ENCODE data around the gene SPACA7. TPM values are rescaled to one million over a fixed set of nuclear protein-coding genes. Genes with fewer than 3 reads are reported as not detected.

The SPACA7 gene
- total RNA-seq, 1 experiment from 2014 or later: not detected

DNA sequence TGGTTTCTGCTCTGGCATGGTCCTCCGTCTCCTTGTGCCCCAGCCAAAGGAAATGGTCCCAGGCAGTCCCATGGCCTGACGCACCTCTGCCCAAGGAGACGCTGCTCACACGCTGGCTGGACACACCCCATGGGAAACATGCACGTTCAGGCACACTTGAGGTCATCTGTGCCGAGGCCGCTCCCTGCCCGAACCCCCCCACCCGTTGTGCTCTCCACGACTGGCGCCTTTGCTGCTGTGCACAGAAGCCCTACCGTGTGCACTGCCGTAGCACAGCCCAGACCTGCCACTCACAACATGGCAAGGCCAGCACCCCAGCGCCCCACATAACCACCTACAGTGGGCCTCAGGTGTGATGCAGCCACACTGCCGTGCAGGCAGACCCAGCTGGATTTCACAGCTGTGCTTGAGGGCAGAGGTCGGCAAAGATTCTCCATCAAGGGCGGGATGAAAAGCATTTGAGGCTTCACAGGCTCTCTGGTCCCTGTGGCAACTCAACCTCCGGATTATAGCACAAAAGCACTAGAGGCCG is 65.7 kb downstream of the SPACA7 start:
- intact Hi-C loops (cut with micrococcal nuclease): loop anchor here (10.0 kb wide), 1 partner anchor 907 kb away; no protein-coding TSS in a partner anchor
- ChIA-PET CTCF (interaction anchor here (3.1 kb wide), 1 partner anchor 967 kb away, joined by 26 read pairs; no protein-coding TSS in a partner anchor), POLR2A (no interaction called here), RAD21 (ENCODE audit: low non-redundant PET in 1 of 2, low total read pairs in 2 of 2, uncharacterized antibody in 2 of 2, unreplicated experiment in 2 of 2) (no interaction called here)
- ATAC-seq (no peak), DNase-seq (ENCODE audit: low read depth, low spot score) (no peak)
- no peak overlapping the region for H3K4me2 ChIP-seq (ENCODE audit: low read length)
- H3K36me3 ChIP-seq (ENCODE audit: control insufficient read depth in 1 of 2, insufficient read depth in 2 of 2, low read length in 2 of 2): no peaks in the 10 kb centered on the region
- H3K27me3 ChIP-seq (ENCODE audit: insufficient read depth, low read length): no peaks in the 10 kb centered on the region
- peaks cover 0 to 12% of the 10 kb centered on the region in 2 experiments; a peak in 2 of 4 replicates for H3K9me3 ChIP-seq (ENCODE audit: control insufficient read depth in 1 of 2, insufficient read depth in 1 of 2, low read depth in 1 of 2, low read length in 2 of 2)
- H3K27ac ChIP-seq (ENCODE audit: low read depth, low read length): no peak overlapping the region
- H2AFZ ChIP-seq (ENCODE audit: low read depth, low read length, poor library complexity, severe bottlenecking): no peak overlapping the region
- no peak overlapping the region for H3K9ac ChIP-seq (ENCODE audit: low read length)
- no peaks in the 10 kb centered on the region for H3K79me2 ChIP-seq (ENCODE audit: insufficient read depth, low read length)
- no peak for TF ChIP-seq TCF7L2 (IDR thresholded peaks at IDR 0.05; ENCODE audit: borderline replicate concordance, extremely low read depth, insufficient read depth, insufficient read length)
- no peak for TF ChIP-seq EZH2phosphoT487 (IDR thresholded peaks at IDR 0.05; ENCODE audit: borderline replicate concordance)
- TF ChIP-seq CEBPB (IDR thresholded peaks at IDR 0.05; ENCODE audit: low read depth): no peak
- no peak for TF ChIP-seq YY1 (IDR thresholded peaks at IDR 0.05; ENCODE audit: extremely low read depth, insufficient replicate concordance, low read depth, low read length)
- no peak for TF ChIP-seq ZFX (IDR thresholded peaks at IDR 0.05)
- TF ChIP-seq POLR2AphosphoS5 (IDR thresholded peaks at IDR 0.05; ENCODE audit: low read depth, low read length): no peak
- no peak for TF ChIP-seq EZH2 (IDR thresholded peaks at IDR 0.05)
- TF ChIP-seq, protein P1, sequence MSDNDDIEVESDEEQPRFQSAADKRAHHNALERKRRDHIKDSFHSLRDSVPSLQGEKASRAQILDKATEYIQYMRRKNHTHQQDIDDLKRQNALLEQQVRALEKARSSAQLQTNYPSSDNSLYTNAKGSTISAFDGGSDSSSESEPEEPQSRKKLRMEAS (IDR thresholded peaks at IDR 0.05): no peak
- TF ChIP-seq, protein P2, sequence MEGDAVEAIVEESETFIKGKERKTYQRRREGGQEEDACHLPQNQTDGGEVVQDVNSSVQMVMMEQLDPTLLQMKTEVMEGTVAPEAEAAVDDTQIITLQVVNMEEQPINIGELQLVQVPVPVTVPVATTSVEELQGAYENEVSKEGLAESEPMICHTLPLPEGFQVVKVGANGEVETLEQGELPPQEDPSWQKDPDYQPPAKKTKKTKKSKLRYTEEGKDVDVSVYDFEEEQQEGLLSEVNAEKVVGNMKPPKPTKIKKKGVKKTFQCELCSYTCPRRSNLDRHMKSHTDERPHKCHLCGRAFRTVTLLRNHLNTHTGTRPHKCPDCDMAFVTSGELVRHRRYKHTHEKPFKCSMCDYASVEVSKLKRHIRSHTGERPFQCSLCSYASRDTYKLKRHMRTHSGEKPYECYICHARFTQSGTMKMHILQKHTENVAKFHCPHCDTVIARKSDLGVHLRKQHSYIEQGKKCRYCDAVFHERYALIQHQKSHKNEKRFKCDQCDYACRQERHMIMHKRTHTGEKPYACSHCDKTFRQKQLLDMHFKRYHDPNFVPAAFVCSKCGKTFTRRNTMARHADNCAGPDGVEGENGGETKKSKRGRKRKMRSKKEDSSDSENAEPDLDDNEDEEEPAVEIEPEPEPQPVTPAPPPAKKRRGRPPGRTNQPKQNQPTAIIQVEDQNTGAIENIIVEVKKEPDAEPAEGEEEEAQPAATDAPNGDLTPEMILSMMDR (IDR thresholded peaks at IDR 0.05 in 2 of 3, conservative IDR thresholded peaks at IDR 0.05 in 1 of 3; ENCODE audit: borderline replicate concordance in 1 of 3, insufficient read depth in 1 of 3, low read depth in 2 of 3, low read length in 2 of 3): no peak
- TF ChIP-seq FOSL1 (IDR thresholded peaks at IDR 0.05; ENCODE audit: low read depth): no peak
- TF ChIP-seq JUND (IDR thresholded peaks at IDR 0.05): no peak
- H3K4me1 ChIP-seq (ENCODE audit: control insufficient read depth in 1 of 2, insufficient read depth in 2 of 2, low read length in 2 of 2): no peaks in the 10 kb centered on the region
- BruUV-seq (replicated peaks): no TSS peak
- no peak overlapping the region for H3K4me3 ChIP-seq (replicated peaks in 1 of 2; ENCODE audit: low read depth in 1 of 2, low read length in 2 of 2)
- no peaks in the 10 kb centered on the region for H3K9me2 ChIP-seq (ENCODE audit: insufficient read depth)
- no peaks in the 10 kb centered on the region for H4K20me1 ChIP-seq (ENCODE audit: insufficient read depth)

All from HCT116 (cell line).